PC-9 (cell line): ENCODE data around the gene TSACC. TPM values are rescaled to one million over a fixed set of nuclear protein-coding genes. Genes with fewer than 3 reads are reported as not detected.

Experiments used
- BruUV-seq: library from RNA; stranded (reverse); fragments of 400-500 nt; replicated peaks from 2 replicates; lab custom pipeline; 2021; lab: Mats Ljungman, UMichigan
- CTCF ChIA-PET: fragments of 300-600 bp; sonication (Branson Sonifier 250); formaldehyde crosslinking; loops from one replicate; lab custom pipeline; 2022; ENCODE audit warnings: antibody characterized with exemption; lab: Charles Lee
- POLR2A ChIA-PET: fragments of 300-600 bp; sonication (Branson Sonifier 250); formaldehyde crosslinking; loops from one replicate; lab custom pipeline; 2022; ENCODE audit warnings: antibody characterized with exemption; ENCODE audit not compliant: unreplicated experiment; lab: Charles Lee
- DNase-seq, 2 experiments: peaks; one replicate each; pipeline versions ENCODE4 v3.0.0 to v3.0.0-alpha.2; 2015 to 2022; ENCODE audit warnings: mixed read lengths in 1 of 2
- H2AFZ ChIP-seq: fragments of 200-600 bp; sonication (generic); 2 replicates; pipeline ENCODE4 v1.8.1; 2017; ENCODE audit warnings: antibody characterized with exemption
- H3F3A ChIP-seq: fragments of 200-600 bp; sonication (generic); 2 replicates; pipeline ENCODE4 v1.8.1; 2017; ENCODE audit warnings: antibody characterized with exemption, mild to moderate bottlenecking, low read depth; ENCODE audit not compliant: insufficient read depth
- H3K27ac ChIP-seq: fragments of 200-600 bp; sonication (generic); 2 replicates; pipeline ENCODE4 v1.6.1; 2016; ENCODE audit warnings: mixed run types
- H3K27me3 ChIP-seq: fragments of 200-600 bp; sonication (generic); 2 replicates; pipeline ENCODE4 v1.6.1; 2016; ENCODE audit warnings: low read depth, mixed run types; ENCODE audit not compliant: insufficient read depth
- H3K36me3 ChIP-seq: fragments of 200-600 bp; sonication (generic); 2 replicates; pipeline ENCODE4 v1.6.1; 2016; ENCODE audit warnings: low read depth, mixed run types
- H3K4me1 ChIP-seq: fragments of 200-600 bp; sonication (generic); replicated peaks from 2 replicates; pipeline ENCODE4 v1.6.1; 2016; ENCODE audit warnings: mixed run types; ENCODE audit not compliant: insufficient read depth
- H3K4me2 ChIP-seq: fragments of 200-600 bp; sonication (generic); 2 replicates; pipeline ENCODE4 v1.6.1; 2017; ENCODE audit warnings: mixed run types
- H3K4me3 ChIP-seq: fragments of 200-600 bp; sonication (generic); 2 replicates; pipeline ENCODE4 v1.6.1; 2016; ENCODE audit warnings: mixed run types
- H3K79me2 ChIP-seq: fragments of 200-600 bp; sonication (generic); 2 replicates; pipeline ENCODE4 v1.6.1; 2017; ENCODE audit warnings: low read depth, mixed run types
- H3K9me2 ChIP-seq: fragments of 200-600 bp; sonication (generic); 2 replicates; pipeline ENCODE4 v1.8.1; 2017; ENCODE audit warnings: mild to moderate bottlenecking; ENCODE audit not compliant: insufficient read depth
- H3K9me3 ChIP-seq: fragments of 200-600 bp; sonication (generic); 2 replicates; pipeline ENCODE4 v1.8.1; 2016; ENCODE audit warnings: low read depth; ENCODE audit not compliant: insufficient read depth
- H4K20me1 ChIP-seq: fragments of 200-600 bp; sonication (generic); 2 replicates; pipeline ENCODE4 v1.8.1; 2017; ENCODE audit not compliant: insufficient read depth
- CTCF ChIP-seq: fragments of 200-600 bp; sonication (generic); conservative IDR thresholded peaks from 2 replicates; pipeline ENCODE4 v1.6.1; 2017; ENCODE audit warnings: mixed run types, antibody characterized with exemption, mild to moderate bottlenecking, moderate library complexity
- EZH2 ChIP-seq: fragments of 200-600 bp; sonication (generic); IDR thresholded peaks from 2 replicates; pipeline ENCODE4 v1.8.0; 2017; ENCODE audit warnings: antibody characterized with exemption, low read depth
- intact Hi-C: fragments of 100-400 bp; cut with micrococcal nuclease; formaldehyde crosslinking; loops from one replicate; pipeline ENCODE4 v1.10.0; 2022; ENCODE audit not compliant: unreplicated experiment
- total RNA-seq: library from RNA; stranded (reverse); gene quantifications from 2 replicates; pipeline ENCODE4 v1.2.3, GENCODE V29; 2021

TSACC gene
- total RNA-seq, 1 experiment from 2014 or later = 1.3 TPM

DNA sequence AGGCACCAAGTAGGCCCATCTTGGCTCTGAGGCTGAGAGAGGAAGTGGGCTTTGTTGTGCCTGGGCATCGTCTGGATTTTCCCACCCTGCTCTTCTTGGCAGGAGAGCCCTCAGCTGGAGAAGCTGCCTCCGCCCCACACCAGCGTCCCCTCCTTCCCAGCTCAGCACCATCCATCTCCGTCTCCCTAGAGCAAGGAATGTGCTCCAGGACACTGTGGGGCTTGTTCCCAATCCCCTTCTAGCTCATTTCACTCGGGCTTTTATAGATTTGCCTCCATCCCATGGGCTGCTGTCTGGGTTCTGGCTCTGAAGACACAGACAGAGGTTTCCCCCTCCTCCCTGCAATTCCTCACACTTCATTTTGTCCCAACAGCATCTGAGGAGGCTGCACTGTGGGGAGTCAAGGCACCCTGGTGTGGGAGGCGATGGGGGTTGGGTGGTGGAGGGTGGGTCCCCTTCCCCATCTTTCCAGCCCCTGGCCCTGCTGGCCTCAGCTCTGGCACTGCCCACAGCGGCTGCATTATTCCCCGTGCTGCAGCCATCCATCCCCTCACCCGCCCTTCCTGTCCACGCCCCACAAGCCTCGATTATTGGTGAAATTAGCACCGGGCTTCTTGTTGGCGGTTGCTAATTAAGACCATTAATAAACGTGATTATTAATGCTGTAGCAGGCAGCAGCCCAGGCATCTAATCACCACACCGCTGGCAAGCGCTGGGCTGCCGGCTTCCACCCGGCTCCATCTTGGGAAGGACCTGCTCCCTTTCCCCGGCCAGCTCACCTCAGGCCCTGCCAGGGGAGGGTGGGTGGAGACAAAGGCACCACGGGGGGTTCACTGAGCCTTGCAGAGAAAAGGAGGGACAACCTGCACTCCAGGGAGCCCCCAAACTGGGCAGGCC lies 52.4 kb downstream of the TSACC start:
- H3K79me2 ChIP-seq = no peaks in the 10 kb centered on the region
- H3K27ac ChIP-seq = no peak overlapping the region
- CTCF ChIA-PET = interaction anchor here (0.6 kb wide), 1 partner anchor 27 kb away, joined by 4 read pairs; no protein-coding TSS in a partner anchor
- no peak overlapping the region for H2AFZ ChIP-seq
- intact Hi-C loops = no loop called here
- no peak overlapping the region for H3K4me3 ChIP-seq
- no peaks in the 10 kb centered on the region for H3K27me3 ChIP-seq
- no TSS peak for BruUV-seq
- no peak overlapping the region for H3K4me2 ChIP-seq
- POLR2A ChIA-PET = no interaction called here
- TF ChIP-seq CTCF (no peak), EZH2 (no peak)
- H4K20me1 ChIP-seq = no peaks in the 10 kb centered on the region
- H3K36me3 ChIP-seq = no peaks in the 10 kb centered on the region
- no peak for DNase-seq
- no peaks in the 10 kb centered on the region for H3K9me2 ChIP-seq
- H3F3A ChIP-seq = no peaks in the 10 kb centered on the region
- no peaks in the 10 kb centered on the region for H3K9me3 ChIP-seq
- no peaks in the 10 kb centered on the region for H3K4me1 ChIP-seq

GRCh38 chr1:156391366-156391677 lies 53.0 kb downstream of the TSACC start:
- TF ChIP-seq EZH2 = no peak
- no peak for TF ChIP-seq CTCF
- CTCF ChIA-PET = no interaction called here
- H4K20me1 ChIP-seq = no peaks in the 10 kb centered on the region
- no peak overlapping the region for H2AFZ ChIP-seq
- POLR2A ChIA-PET = no interaction called here
- H3K36me3 ChIP-seq = no peaks in the 10 kb centered on the region
- H3K4me1 ChIP-seq = no peaks in the 10 kb centered on the region
- intact Hi-C loops = no loop called here
- H3K27ac ChIP-seq = no peak overlapping the region
- H3K79me2 ChIP-seq = no peaks in the 10 kb centered on the region
- no peaks in the 10 kb centered on the region for H3F3A ChIP-seq
- H3K9me2 ChIP-seq = no peaks in the 10 kb centered on the region
- no peaks in the 10 kb centered on the region for H3K9me3 ChIP-seq
- no peak for DNase-seq
- no peaks in the 10 kb centered on the region for H3K27me3 ChIP-seq
- H3K4me2 ChIP-seq = no peak overlapping the region
- H3K4me3 ChIP-seq = no peak overlapping the region
- no TSS peak for BruUV-seq

DNA sequence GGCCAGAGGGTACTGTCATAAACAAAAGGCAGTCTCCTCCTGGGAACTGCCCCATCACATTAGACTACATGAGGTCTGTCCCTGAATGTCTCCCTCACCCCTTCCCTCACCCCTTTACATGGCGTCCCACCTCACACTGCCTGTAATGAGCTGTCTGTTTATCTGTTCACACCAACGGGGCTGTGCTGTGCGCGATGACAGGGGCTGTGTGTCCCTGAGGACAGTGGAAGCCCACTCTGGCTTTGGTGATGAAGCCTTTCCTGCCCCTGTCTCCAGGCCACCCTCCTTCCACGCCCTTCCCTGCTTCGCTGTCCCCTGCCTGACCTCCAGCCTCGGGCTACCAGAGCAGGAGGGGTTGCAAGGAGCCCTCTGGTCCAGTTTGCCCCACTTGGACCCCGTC lies 53.4 kb downstream of the TSACC start:
- Histone ChIP-seq H3K9me2 (no peaks in the 10 kb centered on the region), H2AFZ (no peak overlapping the region), H3K9me3 (no peaks in the 10 kb centered on the region), H3K27me3 (no peaks in the 10 kb centered on the region), H4K20me1 (no peaks in the 10 kb centered on the region), H3F3A (no peaks in the 10 kb centered on the region), H3K36me3 (no peaks in the 10 kb centered on the region), H3K4me2 (no peak overlapping the region), H3K4me1 (no peaks in the 10 kb centered on the region), H3K4me3 (no peak overlapping the region), H3K79me2 (no peaks in the 10 kb centered on the region), H3K27ac (no peak overlapping the region)
- DNase-seq = no peak
- ChIA-PET CTCF (no interaction called here), POLR2A (no interaction called here)
- BruUV-seq = no TSS peak
- TF ChIP-seq CTCF = no peak
- TF ChIP-seq EZH2 = no peak
- intact Hi-C loops = no loop called here
